ENCODE results near the gene ZNF750. TPM values are rescaled to one million over a fixed set of nuclear protein-coding genes. Genes with fewer than 3 reads are reported as not detected.

ZNF750 gene
- total RNA-seq, 1 experiment from 2014 or later, result not detected

DNA sequence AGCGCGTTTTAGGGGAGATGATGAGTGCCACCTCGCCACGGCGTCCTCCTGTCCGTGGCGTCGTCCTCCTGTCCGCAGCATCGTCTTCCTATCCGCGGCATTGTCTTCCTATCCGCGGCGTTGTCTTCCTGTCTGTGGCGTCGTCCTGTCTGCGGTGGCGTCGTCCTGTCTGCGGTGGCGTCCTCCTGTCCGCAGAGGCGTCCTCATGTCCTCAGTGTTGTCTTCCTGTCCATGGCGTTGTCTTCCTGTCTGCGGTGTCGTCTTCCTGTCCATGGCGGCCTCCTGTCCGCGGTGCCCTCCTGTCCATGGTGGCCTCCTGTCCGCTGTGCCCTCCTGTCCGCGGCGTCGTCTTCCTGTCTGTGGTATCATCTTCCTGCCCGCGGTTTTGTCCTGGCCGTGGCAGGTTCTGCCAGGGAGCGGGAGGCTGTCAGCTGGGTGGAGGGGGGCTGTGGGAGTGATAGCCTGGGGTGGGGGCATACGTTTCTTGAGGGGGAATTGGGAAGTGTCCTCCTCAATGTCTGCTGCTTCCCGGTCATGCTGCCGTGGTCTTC, 57.1 kb downstream of the ZNF750 start:
- no peak for DNase-seq (ENCODE audit: low spot score)
- no peak overlapping the region for H3K4me3 ChIP-seq (ENCODE audit: low read depth, low read length, poor library complexity, severe bottlenecking)
- ChIA-PET CTCF (no interaction called here), POLR2A (ENCODE audit: low non-redundant PET) (no interaction called here)
- no peaks in the 10 kb centered on the region for H3K4me1 ChIP-seq (ENCODE audit: insufficient read depth, low read length, poor library complexity, severe bottlenecking)
- H3K27ac ChIP-seq (ENCODE audit: low read depth, low read length, poor library complexity, severe bottlenecking), result no peak overlapping the region
- H3K36me3 ChIP-seq (ENCODE audit: insufficient read depth, low read length, poor library complexity, severe bottlenecking), result peaks cover 21% of the 10 kb centered on the region
- TF ChIP-seq, protein P1, sequence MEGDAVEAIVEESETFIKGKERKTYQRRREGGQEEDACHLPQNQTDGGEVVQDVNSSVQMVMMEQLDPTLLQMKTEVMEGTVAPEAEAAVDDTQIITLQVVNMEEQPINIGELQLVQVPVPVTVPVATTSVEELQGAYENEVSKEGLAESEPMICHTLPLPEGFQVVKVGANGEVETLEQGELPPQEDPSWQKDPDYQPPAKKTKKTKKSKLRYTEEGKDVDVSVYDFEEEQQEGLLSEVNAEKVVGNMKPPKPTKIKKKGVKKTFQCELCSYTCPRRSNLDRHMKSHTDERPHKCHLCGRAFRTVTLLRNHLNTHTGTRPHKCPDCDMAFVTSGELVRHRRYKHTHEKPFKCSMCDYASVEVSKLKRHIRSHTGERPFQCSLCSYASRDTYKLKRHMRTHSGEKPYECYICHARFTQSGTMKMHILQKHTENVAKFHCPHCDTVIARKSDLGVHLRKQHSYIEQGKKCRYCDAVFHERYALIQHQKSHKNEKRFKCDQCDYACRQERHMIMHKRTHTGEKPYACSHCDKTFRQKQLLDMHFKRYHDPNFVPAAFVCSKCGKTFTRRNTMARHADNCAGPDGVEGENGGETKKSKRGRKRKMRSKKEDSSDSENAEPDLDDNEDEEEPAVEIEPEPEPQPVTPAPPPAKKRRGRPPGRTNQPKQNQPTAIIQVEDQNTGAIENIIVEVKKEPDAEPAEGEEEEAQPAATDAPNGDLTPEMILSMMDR (conservative IDR thresholded peaks at IDR 0.05; ENCODE audit: low read depth, low read length), result no peak
- no peak for TF ChIP-seq EZH2 (IDR thresholded peaks at IDR 0.05; ENCODE audit: borderline replicate concordance, low read depth, low read length, poor library complexity, severe bottlenecking)
- H3K27me3 ChIP-seq (replicated peaks; ENCODE audit: insufficient read depth, low read depth, low read length, poor library complexity), result no peaks in the 10 kb centered on the region
- intact Hi-C loops (cut with micrococcal nuclease; ENCODE audit: unreplicated experiment), result loop anchor here (5.0 kb wide), 2 partner anchors 135 to 180 kb away; no protein-coding TSS in a partner anchor
- no peaks in the 10 kb centered on the region for H3K9me3 ChIP-seq (ENCODE audit: low read depth, low read length, poor library complexity, severe bottlenecking)
- BruUV-seq (replicated peaks), result no TSS peak

DNA sequence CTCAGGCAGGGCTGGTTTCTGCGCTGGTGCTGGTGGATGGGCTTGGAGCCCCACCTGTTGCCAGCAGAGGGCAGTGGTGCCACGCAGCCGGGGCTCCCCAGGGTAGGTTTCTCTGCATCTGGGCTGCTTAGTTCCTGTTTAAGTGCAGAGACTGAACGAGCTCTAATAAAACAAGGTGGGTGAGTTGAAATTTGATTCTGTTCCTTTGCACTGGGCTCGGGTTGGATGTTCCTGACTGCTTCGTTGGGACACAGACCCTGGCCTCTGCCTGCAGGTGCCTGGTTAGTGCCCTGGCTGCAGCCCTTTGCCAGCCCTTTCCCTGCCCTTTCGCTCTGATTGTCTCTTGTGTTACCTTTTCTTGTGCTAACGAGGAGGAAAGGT, 57.9 kb downstream of the ZNF750 start:
- H3K27ac ChIP-seq (ENCODE audit: low read depth, low read length, poor library complexity, severe bottlenecking), result no peak overlapping the region
- CTCF ChIA-PET, result interaction anchor here (0.5 to 0.7 kb wide), 2 partner anchors 357 to 404 kb away, joined by 3 to 5 read pairs; no protein-coding TSS in a partner anchor
- peak; percentile 82 for DNase-seq (ENCODE audit: low spot score)

DNA sequence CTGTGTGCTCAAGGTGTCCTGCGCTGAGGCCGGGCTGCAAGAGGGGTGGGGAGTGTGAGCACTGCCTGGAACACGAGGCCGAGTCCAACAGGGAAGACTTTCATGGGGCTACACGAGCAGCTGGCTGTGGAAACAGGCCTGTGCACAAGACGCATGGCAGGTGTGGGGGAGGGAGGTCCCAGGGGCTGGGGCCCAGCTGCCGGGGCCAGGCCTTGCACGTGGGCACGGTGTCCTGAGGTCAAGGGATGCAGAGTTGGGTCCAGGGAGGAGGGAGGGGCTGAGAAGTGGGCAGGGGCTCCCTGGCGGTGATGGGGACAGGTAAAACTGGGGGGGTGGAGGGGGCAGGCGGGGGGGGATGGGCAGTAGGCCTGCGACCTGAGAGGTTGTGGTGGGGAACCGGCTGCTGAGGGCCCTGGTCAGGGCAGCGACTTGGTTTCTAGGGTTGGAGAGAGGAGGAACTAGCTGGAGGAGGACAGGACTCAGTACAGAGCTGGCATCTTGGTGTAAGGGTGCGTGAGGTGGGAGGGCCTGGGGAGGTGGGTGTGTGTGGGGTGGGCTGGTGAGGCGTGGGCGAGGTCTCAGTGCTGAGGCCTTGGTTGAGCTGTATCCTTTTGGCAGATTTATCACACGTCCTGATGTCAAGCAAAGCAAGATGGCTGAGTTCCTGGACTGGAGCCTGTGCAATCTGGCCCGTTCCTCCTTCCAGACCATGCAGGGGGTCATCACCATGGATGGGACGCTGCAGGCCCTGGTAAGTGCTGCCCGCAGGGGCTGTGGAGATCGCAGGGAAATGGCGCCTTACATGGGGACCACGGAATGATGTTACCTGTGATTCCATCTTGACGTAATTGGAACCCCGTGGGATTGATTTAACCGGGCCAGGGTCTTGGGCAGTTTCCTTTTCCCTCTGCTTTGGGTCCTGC, 58.6 kb downstream of the ZNF750 start:
- ChIA-PET POLR2A (ENCODE audit: low non-redundant PET) (no interaction called here), CTCF (interaction anchor here (0.7 to 1.0 kb wide), 2 partner anchors 21 to 405 kb away, joined by 3 to 6 read pairs; no protein-coding TSS in a partner anchor)
- Histone ChIP-seq H3K4me3 (ENCODE audit: low read depth, low read length, poor library complexity, severe bottlenecking) (no peak overlapping the region), H3K4me1 (ENCODE audit: insufficient read depth, low read length, poor library complexity, severe bottlenecking) (no peaks in the 10 kb centered on the region), H3K27ac (ENCODE audit: low read depth, low read length, poor library complexity, severe bottlenecking) (no peak overlapping the region), H3K27me3 (replicated peaks; ENCODE audit: insufficient read depth, low read depth, low read length, poor library complexity) (no peaks in the 10 kb centered on the region), H3K36me3 (ENCODE audit: insufficient read depth, low read length, poor library complexity, severe bottlenecking) (peaks cover 21% of the 10 kb centered on the region), H3K9me3 (ENCODE audit: low read depth, low read length, poor library complexity, severe bottlenecking) (no peaks in the 10 kb centered on the region)
- intact Hi-C loops (cut with micrococcal nuclease; ENCODE audit: unreplicated experiment), result loop anchor here (5.0 kb wide), 2 partner anchors 136 to 181 kb away; no protein-coding TSS in a partner anchor
- TF ChIP-seq, protein P1 (conservative IDR thresholded peaks at IDR 0.05; ENCODE audit: low read depth, low read length), result no peak
- TF ChIP-seq EZH2 (IDR thresholded peaks at IDR 0.05; ENCODE audit: borderline replicate concordance, low read depth, low read length, poor library complexity, severe bottlenecking), result no peak
- no TSS peak for BruUV-seq (replicated peaks)
- no peak for DNase-seq (ENCODE audit: low spot score)

More for the DNA sequence above, 57.9 kb downstream of the ZNF750 start:
- no TSS peak for BruUV-seq (replicated peaks)
- intact Hi-C loops (cut with micrococcal nuclease; ENCODE audit: unreplicated experiment), result loop anchor here (5.0 kb wide), 2 partner anchors 135 to 180 kb away; no protein-coding TSS in a partner anchor
- no peaks in the 10 kb centered on the region for H3K27me3 ChIP-seq (replicated peaks; ENCODE audit: insufficient read depth, low read depth, low read length, poor library complexity)
- POLR2A ChIA-PET (ENCODE audit: low non-redundant PET), result no interaction called here
- H3K36me3 ChIP-seq (ENCODE audit: insufficient read depth, low read length, poor library complexity, severe bottlenecking), result peaks cover 21% of the 10 kb centered on the region
- no peak overlapping the region for H3K4me3 ChIP-seq (ENCODE audit: low read depth, low read length, poor library complexity, severe bottlenecking)
- no peaks in the 10 kb centered on the region for H3K4me1 ChIP-seq (ENCODE audit: insufficient read depth, low read length, poor library complexity, severe bottlenecking)
- TF ChIP-seq, protein P1 (conservative IDR thresholded peaks at IDR 0.05; ENCODE audit: low read depth, low read length), result peak; percentile 98
- no peak for TF ChIP-seq EZH2 (IDR thresholded peaks at IDR 0.05; ENCODE audit: borderline replicate concordance, low read depth, low read length, poor library complexity, severe bottlenecking)
- no peaks in the 10 kb centered on the region for H3K9me3 ChIP-seq (ENCODE audit: low read depth, low read length, poor library complexity, severe bottlenecking)
